Coronary artery (tissue), 2 donors: Measurements from ENCODE around the gene AGMO.

Source experiments
- DNase-seq: peaks from one replicate; pipeline ENCODE4 v3.0.0-alpha.2; 2017; ENCODE audit warnings: low spot score
- H3K27ac ChIP-seq, 2 donors: fragments of 200-600 bp; sonication (generic); one replicate each; pipeline ENCODE4 v1.5.1; 2016 to 2019
- H3K4me3 ChIP-seq: fragments of 200-600 bp; sonication (generic); 2 replicates; pipeline ENCODE4 v1.5.1; 2016; ENCODE audit warnings: mild to moderate bottlenecking, moderate library complexity
- TF ChIP-seq, protein P1 (sequence below): fragments of 200-600 bp; sonication (generic); IDR thresholded peaks from one replicate; pipeline ENCODE4 v1.5.1; 2019; ENCODE audit warnings: antibody characterized with exemption

Gene AGMO

DNA sequence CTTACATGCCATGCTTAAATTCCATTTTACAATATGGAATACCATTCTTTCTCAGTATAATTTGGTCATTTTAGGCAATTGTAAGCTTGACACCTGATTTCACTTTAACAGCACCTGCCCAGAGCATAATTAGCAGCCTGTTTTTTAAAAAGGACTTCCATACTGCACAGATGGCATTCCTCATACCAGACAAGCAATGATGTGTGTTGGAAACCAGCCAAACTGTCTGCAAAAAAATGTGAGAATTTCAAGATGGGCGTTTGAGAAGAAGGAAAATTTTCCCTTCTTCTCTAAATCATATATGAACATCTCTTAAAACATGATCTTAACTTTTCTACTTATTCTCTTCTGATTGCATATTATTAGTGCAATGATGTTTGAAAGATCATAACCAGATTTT is 40.4 kb upstream of the AGMO start:
- no peak overlapping the region for H3K4me3 ChIP-seq
- no peak overlapping the region for H3K27ac ChIP-seq
- TF ChIP-seq, protein P1, sequence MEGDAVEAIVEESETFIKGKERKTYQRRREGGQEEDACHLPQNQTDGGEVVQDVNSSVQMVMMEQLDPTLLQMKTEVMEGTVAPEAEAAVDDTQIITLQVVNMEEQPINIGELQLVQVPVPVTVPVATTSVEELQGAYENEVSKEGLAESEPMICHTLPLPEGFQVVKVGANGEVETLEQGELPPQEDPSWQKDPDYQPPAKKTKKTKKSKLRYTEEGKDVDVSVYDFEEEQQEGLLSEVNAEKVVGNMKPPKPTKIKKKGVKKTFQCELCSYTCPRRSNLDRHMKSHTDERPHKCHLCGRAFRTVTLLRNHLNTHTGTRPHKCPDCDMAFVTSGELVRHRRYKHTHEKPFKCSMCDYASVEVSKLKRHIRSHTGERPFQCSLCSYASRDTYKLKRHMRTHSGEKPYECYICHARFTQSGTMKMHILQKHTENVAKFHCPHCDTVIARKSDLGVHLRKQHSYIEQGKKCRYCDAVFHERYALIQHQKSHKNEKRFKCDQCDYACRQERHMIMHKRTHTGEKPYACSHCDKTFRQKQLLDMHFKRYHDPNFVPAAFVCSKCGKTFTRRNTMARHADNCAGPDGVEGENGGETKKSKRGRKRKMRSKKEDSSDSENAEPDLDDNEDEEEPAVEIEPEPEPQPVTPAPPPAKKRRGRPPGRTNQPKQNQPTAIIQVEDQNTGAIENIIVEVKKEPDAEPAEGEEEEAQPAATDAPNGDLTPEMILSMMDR = no peak
- no peak for DNase-seq

- DNase-seq = no peak
- H3K4me3 ChIP-seq = no peak overlapping the region
- H3K27ac ChIP-seq = no peak overlapping the region
- TF ChIP-seq, protein P1 = no peak
Observed at GRCh38 chr7:15601175-15601574, 39.4 kb upstream of the AGMO start.

DNA sequence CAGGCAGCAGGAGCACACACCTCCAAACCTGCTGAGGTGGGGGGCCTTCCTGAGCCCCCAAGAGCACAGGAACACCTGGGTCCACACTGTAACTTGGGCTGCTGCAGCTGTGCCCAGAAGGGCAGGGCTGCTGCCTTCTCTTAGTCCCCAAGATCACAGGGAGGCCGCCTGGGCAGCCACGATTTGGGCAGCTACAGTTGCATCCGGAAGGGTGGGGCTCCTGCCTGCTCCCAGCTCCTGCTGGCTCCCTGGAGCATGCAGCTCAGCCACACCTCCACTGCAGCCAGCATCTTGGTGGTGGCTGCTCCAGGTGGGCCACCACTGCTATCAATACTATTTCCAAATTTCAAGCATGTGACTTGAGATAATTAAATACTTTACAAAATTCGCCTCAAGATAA is 38.5 kb upstream of the AGMO start:
- DNase-seq = no peak
- Histone ChIP-seq H3K27ac (no peak overlapping the region), H3K4me3 (no peak overlapping the region)
- TF ChIP-seq, protein P1 = no peak

GRCh38 chr7:15594461-15594860 is 32.6 kb upstream of the AGMO start:
- no peak overlapping the region for H3K4me3 ChIP-seq
- TF ChIP-seq, protein P1 = no peak
- H3K27ac ChIP-seq = no peak overlapping the region
- no peak for DNase-seq

DNA sequence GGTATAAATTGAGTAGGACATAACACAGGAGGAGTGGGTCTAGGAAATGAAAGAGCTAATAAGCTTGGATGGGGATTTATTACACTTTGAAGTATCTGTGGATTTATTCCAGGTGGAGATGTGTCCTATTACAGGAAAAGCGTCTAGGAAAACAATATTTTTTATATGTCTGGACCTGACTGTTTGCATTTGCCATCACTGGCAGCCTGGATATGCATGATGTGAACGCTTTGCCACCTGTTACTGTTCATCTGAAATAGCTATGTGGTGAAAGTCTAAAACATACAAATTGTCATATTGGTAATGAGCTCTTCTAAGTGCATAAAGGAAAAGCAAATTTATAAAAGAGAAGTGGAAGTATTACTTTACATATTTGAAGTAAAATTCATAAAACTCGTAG is 31.6 kb upstream of the AGMO start:
- TF ChIP-seq, protein P1 = no peak
- Histone ChIP-seq H3K27ac (no peak overlapping the region), H3K4me3 (no peak overlapping the region)
- DNase-seq = no peak

GRCh38 chr7:15586266-15586665 is 24.5 kb upstream of the AGMO start:
- TF ChIP-seq, protein P1 = no peak

GRCh38 chr7:15584575-15584974 is 22.8 kb upstream of the AGMO start:
- no peak overlapping the region for H3K4me3 ChIP-seq
- no peak for DNase-seq
- no peak overlapping the region for H3K27ac ChIP-seq
- TF ChIP-seq, protein P1 = no peak

More at GRCh38 chr7:15586266-15586665, 24.5 kb upstream of the AGMO start:
- no peak for DNase-seq
- H3K4me3 ChIP-seq = no peak overlapping the region
- H3K27ac ChIP-seq = no peak overlapping the region
